HCT116 (cell line): ENCODE data around the gene DCHS2. TPM values are rescaled to one million over a fixed set of nuclear protein-coding genes. Genes with fewer than 3 reads are reported as not detected.

Experiments
- ATAC-seq: fragments of 200-7000 bp; cut with Tn5 transposase; 2 replicates; pipeline ENCODE4 v1.9.1; 2020; ENCODE audit warnings: mild to moderate bottlenecking, moderate library complexity
- BruUV-seq: library from RNA; stranded (reverse); fragments of 400-500 nt; replicated peaks from 2 replicates; lab custom pipeline; 2021; lab: Mats Ljungman, UMichigan
- CTCF ChIA-PET: fragments of 300-600 bp; sonication (Branson Sonifier 250); formaldehyde crosslinking; loops from one replicate; lab custom pipeline; 2021; ENCODE audit warnings: antibody characterized with exemption; lab: Charles Lee
- POLR2A ChIA-PET: fragments of 300-600, 350-600 bp; sonication (Branson Sonifier 250); formaldehyde crosslinking; loops from one replicate; lab custom pipeline; 2021; ENCODE audit warnings: antibody characterized with exemption; lab: Charles Lee
- RAD21 ChIA-PET, 2 experiments: fragments of 300-600 bp; sonication (Branson Sonifier 250); formaldehyde crosslinking; loops; one replicate each; lab custom pipeline; 2023; ENCODE audit warnings: low total read pairs in 2 of 2; ENCODE audit not compliant: uncharacterized antibody in 2 of 2, unreplicated experiment in 2 of 2, low non-redundant PET in 1 of 2; lab: Charles Lee
- DNase-seq: peaks from one replicate; pipeline ENCODE4 v3.0.0-alpha.2; 2010; ENCODE audit warnings: low read depth, low spot score
- H2AFZ ChIP-seq: fragments of 200-600 bp; shearing (Covaris generic), sonication (generic); 2 replicates; pipeline ENCODE4 v1.6.1; 2017; ENCODE audit warnings: low read depth, mixed run types, mixed read lengths, antibody characterized with exemption, low read length; ENCODE audit not compliant: poor library complexity, severe bottlenecking
- H3K27ac ChIP-seq: 2 replicates; pipeline ENCODE4 v1.5.1; 2012; ENCODE audit warnings: low read depth, low read length
- H3K27me3 ChIP-seq: fragments of 200-600 bp; sonication (generic); 2 replicates; pipeline ENCODE4 v1.6.1; 2016; ENCODE audit warnings: mixed run types, low read length, mixed read lengths; ENCODE audit not compliant: insufficient read depth
- H3K36me3 ChIP-seq, 2 experiments: fragments of 200-500 bp in 1 of 2; fragments of 200-600 bp in 1 of 2; sonication (Bioruptor generic) in 1 of 2; sonication (generic) in 1 of 2; 2 replicates each; pipeline versions ENCODE4 v1.5.1 to v1.6.1; 2014 to 2016; ENCODE audit warnings: low read length in 2 of 2, inconsistent platforms in 1 of 2, mixed read lengths in 1 of 2, mixed run types in 1 of 2; ENCODE audit not compliant: insufficient read depth in 2 of 2, control insufficient read depth in 1 of 2
- H3K4me1 ChIP-seq, 2 experiments: fragments of 200-600 bp in 1 of 2; sonication (generic) in 1 of 2; 2 replicates each; pipeline versions ENCODE4 v1.5.1 to v1.6.1; 2012 to 2017; ENCODE audit warnings: low read length in 2 of 2, inconsistent platforms in 1 of 2, mild to moderate bottlenecking in 1 of 2, mixed read lengths in 1 of 2, mixed run types in 1 of 2, moderate library complexity in 1 of 2; ENCODE audit not compliant: insufficient read depth in 2 of 2, control insufficient read depth in 1 of 2
- H3K4me2 ChIP-seq: fragments of 200-600 bp; sonication (generic); 2 replicates; pipeline ENCODE4 v1.6.1; 2017; ENCODE audit warnings: mixed run types, low read length, mixed read lengths
- H3K4me3 ChIP-seq, 2 experiments: fragments of 200-600 bp in 1 of 2; sonication (generic) in 1 of 2; replicated peaks in 1 of 2; 2 replicates each; pipeline ENCODE4 v1.5.1; 2011 to 2016; ENCODE audit warnings: low read length in 2 of 2, control low read depth in 1 of 2, low read depth in 1 of 2, mild to moderate bottlenecking in 1 of 2, mixed read lengths in 1 of 2, mixed run types in 1 of 2
- H3K79me2 ChIP-seq: fragments of 200-600 bp; sonication (generic); 2 replicates; pipeline ENCODE4 v1.6.1; 2017; ENCODE audit warnings: mild to moderate bottlenecking, mixed run types, low read length, moderate library complexity, mixed read lengths; ENCODE audit not compliant: insufficient read depth
- H3K9ac ChIP-seq: fragments of 200-600 bp; sonication (generic); 2 replicates; pipeline ENCODE4 v1.6.1; 2016; ENCODE audit warnings: low read length, mixed read lengths
- H3K9me2 ChIP-seq: fragments of 200-600 bp; sonication (generic), shearing (Covaris generic); 2 replicates; pipeline ENCODE4 v1.6.1; 2017; ENCODE audit warnings: mixed run types, mild to moderate bottlenecking, moderate library complexity; ENCODE audit not compliant: insufficient read depth
- H3K9me3 ChIP-seq, 2 experiments: fragments of 200-500 bp in 1 of 2; fragments of 200-600 bp in 1 of 2; sonication (Bioruptor generic) in 1 of 2; sonication (generic) in 1 of 2; 2 replicates each; pipeline ENCODE4 v1.6.1; 2014 to 2017; ENCODE audit warnings: low read length in 2 of 2, mixed read lengths in 2 of 2, inconsistent platforms in 1 of 2, low read depth in 1 of 2, mild to moderate bottlenecking in 1 of 2, mixed run types in 1 of 2, moderate library complexity in 1 of 2; ENCODE audit not compliant: control insufficient read depth in 1 of 2, insufficient read depth in 1 of 2
- H4K20me1 ChIP-seq: fragments of 200-600 bp; sonication (generic), shearing (Covaris generic); 2 replicates; pipeline ENCODE4 v1.6.1; 2017; ENCODE audit warnings: mixed run types, mild to moderate bottlenecking, moderate library complexity; ENCODE audit not compliant: insufficient read depth
- ELF1 ChIP-seq: IDR thresholded peaks from 2 replicates; pipeline ENCODE4 v1.6.1; 2012; ENCODE audit warnings: low read depth, borderline replicate concordance
- EZH2 ChIP-seq: fragments of 200-600 bp; sonication (generic); IDR thresholded peaks from 2 replicates; pipeline ENCODE4 v1.6.1; 2017; ENCODE audit warnings: antibody characterized with exemption, mixed run types
- EZH2phosphoT487 ChIP-seq: fragments of 200-600 bp; IDR thresholded peaks from 2 replicates; pipeline ENCODE4 v1.6.1; 2018; ENCODE audit warnings: antibody characterized with exemption, borderline replicate concordance
- FOSL1 ChIP-seq: IDR thresholded peaks from 2 replicates; pipeline ENCODE4 v1.6.1; 2012; ENCODE audit warnings: low read depth
- JUND ChIP-seq: IDR thresholded peaks from 2 replicates; pipeline ENCODE4 v1.6.1; 2012
- MAX ChIP-seq: IDR thresholded peaks from 2 replicates; pipeline ENCODE4 v1.6.1; 2012
- POLR2AphosphoS5 ChIP-seq: IDR thresholded peaks from 2 replicates; pipeline ENCODE4 v1.6.1; 2011; ENCODE audit warnings: mild to moderate bottlenecking, low read depth, low read length, moderate library complexity
- RAD21 ChIP-seq: IDR thresholded peaks from 2 replicates; pipeline ENCODE4 v1.6.1; 2012; ENCODE audit warnings: low read depth, mild to moderate bottlenecking
- REST ChIP-seq: IDR thresholded peaks from 2 replicates; pipeline ENCODE4 v1.6.1; 2012; ENCODE audit warnings: low read depth
- SRF ChIP-seq: IDR thresholded peaks from 2 replicates; pipeline ENCODE4 v1.6.1; 2012; ENCODE audit warnings: low read depth
- intact Hi-C: fragments of 100-400 bp; cut with micrococcal nuclease; formaldehyde crosslinking; loops from 2 replicates; pipeline ENCODE4 v1.10.0; 2022
- total RNA-seq: library from RNA; stranded (reverse); gene quantifications from one replicate; pipeline ENCODE4 v1.2.1, GENCODE V29; 2021; ENCODE audit not compliant: unreplicated experiment

DCHS2 gene
- total RNA-seq, 1 experiment from 2014 or later: 0.05 TPM

- H3K9me3 ChIP-seq: no peaks in the 10 kb centered on the region
- no peaks in the 10 kb centered on the region for H3K36me3 ChIP-seq
- ChIA-PET RAD21 (no interaction called here), CTCF (no interaction called here), POLR2A (no interaction called here)
- no peak overlapping the region for H2AFZ ChIP-seq
- intact Hi-C loops: no loop called here
- no peak for DNase-seq
- H3K27ac ChIP-seq: no peak overlapping the region
- no peaks in the 10 kb centered on the region; the same call in 1 of the 2 replicates for H3K27me3 ChIP-seq
- H3K9me2 ChIP-seq: no peaks in the 10 kb centered on the region
- H3K9ac ChIP-seq: no peak overlapping the region
- TF ChIP-seq RAD21 (no peak), REST (no peak), SRF (no peak), FOSL1 (no peak), POLR2AphosphoS5 (no peak), EZH2 (no peak), EZH2phosphoT487 (no peak), JUND (no peak), ELF1 (no peak), MAX (no peak)
- H3K4me1 ChIP-seq: no peaks in the 10 kb centered on the region
- H4K20me1 ChIP-seq: no peaks in the 10 kb centered on the region
- H3K79me2 ChIP-seq: no peaks in the 10 kb centered on the region
- no peak for ATAC-seq
- no peak overlapping the region for H3K4me2 ChIP-seq
- no TSS peak for BruUV-seq
- H3K4me3 ChIP-seq: no peak overlapping the region
Observed at GRCh38 chr4:154186035-154186434, 305.6 kb downstream of the DCHS2 start.
